SK-N-MC (cell line): Measurements from ENCODE around the gene SMCO3.

Experiments used
- DNase-seq: peaks from one replicate; pipeline ENCODE4 v3.0.0-alpha.2; 2011; ENCODE audit warnings: low read depth, low spot score
- H3K27ac ChIP-seq: fragments of 200-600 bp; sonication (generic); 2 replicates; pipeline ENCODE4 v1.5.1; 2016; ENCODE audit warnings: mixed run types
- H3K36me3 ChIP-seq: fragments of 200-600 bp; sonication (generic); 2 replicates; pipeline ENCODE4 v1.6.1; 2017; ENCODE audit warnings: antibody characterized with exemption, low read length, mixed read lengths; ENCODE audit not compliant: insufficient read depth
- H3K4me3 ChIP-seq: fragments of 200-600 bp; sonication (generic); 2 replicates; pipeline ENCODE4 v1.5.1; 2016
- H3K9ac ChIP-seq: fragments of 200-600 bp; sonication (generic); 2 replicates; pipeline ENCODE4 v1.8.0; 2017; ENCODE audit warnings: mixed run types, mixed read lengths; ENCODE audit not compliant: insufficient read length
- H3K9me3 ChIP-seq: fragments of 200-600 bp; sonication (generic); 2 replicates; pipeline ENCODE4 v1.6.1; 2017; ENCODE audit warnings: low read depth, mild to moderate bottlenecking, antibody characterized with exemption, low read length, moderate library complexity, mixed read lengths
- EZH2 ChIP-seq: fragments of 200-600 bp; sonication (generic); IDR thresholded peaks from one replicate; pipeline ENCODE4 v1.6.1; 2017; ENCODE audit warnings: antibody characterized with exemption
- FOXP2 ChIP-seq: optimal IDR thresholded peaks from 2 replicates; pipeline ENCODE3; 2011; ENCODE audit warnings: mild to moderate bottlenecking, moderate library complexity; ENCODE audit not compliant: insufficient read depth; ENCODE audit errors: extremely low read length, control extremely low read depth
- POLR2AphosphoS5 ChIP-seq: IDR thresholded peaks from 2 replicates; pipeline ENCODE4 v1.6.1; 2012; ENCODE audit warnings: mild to moderate bottlenecking, low read depth, low read length, borderline replicate concordance

The SMCO3 gene

DNA sequence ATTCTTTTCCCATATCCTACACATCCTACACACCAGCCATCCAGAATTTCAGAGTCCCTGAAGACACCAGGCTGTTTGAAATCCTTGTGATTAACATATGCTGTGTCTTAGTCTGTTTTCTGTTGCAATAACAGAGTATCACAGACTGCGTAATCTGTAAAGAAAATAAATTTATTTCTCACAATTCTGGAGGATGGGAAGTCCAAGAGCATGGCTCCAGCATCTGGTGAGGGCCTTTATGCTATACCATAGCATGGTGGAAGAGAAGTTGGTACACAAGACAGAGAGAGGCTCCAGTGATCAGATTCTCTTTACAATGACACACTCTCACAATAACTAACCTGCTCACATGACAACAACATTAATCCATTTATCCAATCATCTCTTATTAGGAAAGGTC, 25.3 kb upstream of the SMCO3 start:
- no peak overlapping the region for H3K27ac ChIP-seq
- H3K9ac ChIP-seq = no peak overlapping the region
- no peak overlapping the region for H3K4me3 ChIP-seq
- no peaks in the 10 kb centered on the region for H3K36me3 ChIP-seq
- no peak for DNase-seq
- no peak for TF ChIP-seq FOXP2
- no peak for TF ChIP-seq POLR2AphosphoS5
- no peak for TF ChIP-seq EZH2
- no peaks in the 10 kb centered on the region for H3K9me3 ChIP-seq

DNA sequence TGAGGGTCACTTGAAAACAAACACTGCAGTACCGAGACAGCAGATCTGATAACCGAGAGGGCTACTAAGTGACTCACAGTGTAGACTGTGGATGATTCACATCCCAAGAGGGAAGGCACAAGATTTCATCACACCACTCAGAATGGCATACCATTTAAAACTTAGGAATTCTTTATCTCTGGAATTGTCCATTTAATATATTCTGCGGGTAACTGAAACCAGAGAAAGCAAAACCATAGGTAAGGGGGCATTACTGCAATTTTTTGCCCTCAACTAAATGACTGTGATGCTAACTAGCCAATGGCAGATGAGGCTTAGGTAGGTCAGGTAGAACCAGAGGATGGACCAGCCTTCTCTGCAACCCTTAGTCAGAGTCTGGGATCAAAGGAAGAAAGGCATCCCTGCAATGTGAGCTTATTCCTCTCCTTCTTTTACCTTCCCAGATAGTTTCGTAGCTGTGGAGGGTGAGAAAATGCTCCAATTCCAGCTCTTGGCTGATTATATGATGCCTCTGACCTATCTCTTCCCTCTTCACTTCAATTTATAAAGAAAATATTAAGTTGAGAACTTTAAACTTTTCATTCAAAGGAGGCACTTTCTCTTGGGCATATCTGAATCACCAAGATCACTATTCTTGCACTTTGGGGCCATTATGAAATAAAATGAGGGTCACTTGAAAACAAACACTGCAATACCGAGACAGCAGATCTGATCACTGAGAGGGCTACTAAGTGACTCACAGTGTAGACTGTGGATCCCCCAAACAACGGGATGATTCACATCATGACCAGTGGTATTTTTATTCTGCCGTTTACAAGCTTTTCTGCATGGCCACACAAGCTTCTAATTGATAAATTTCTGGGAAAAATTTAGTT, 22.6 kb upstream of the SMCO3 start:
- DNase-seq = no peak
- no peak overlapping the region for H3K4me3 ChIP-seq
- no peak overlapping the region for H3K27ac ChIP-seq
- no peaks in the 10 kb centered on the region for H3K36me3 ChIP-seq
- H3K9me3 ChIP-seq = no peaks in the 10 kb centered on the region
- TF ChIP-seq EZH2 (no peak), POLR2AphosphoS5 (no peak), FOXP2 (no peak)
- no peak overlapping the region for H3K9ac ChIP-seq

GRCh38 chr12:14834509-14834908, 20.5 kb upstream of the SMCO3 start:
- H3K9me3 ChIP-seq = no peaks in the 10 kb centered on the region

DNA sequence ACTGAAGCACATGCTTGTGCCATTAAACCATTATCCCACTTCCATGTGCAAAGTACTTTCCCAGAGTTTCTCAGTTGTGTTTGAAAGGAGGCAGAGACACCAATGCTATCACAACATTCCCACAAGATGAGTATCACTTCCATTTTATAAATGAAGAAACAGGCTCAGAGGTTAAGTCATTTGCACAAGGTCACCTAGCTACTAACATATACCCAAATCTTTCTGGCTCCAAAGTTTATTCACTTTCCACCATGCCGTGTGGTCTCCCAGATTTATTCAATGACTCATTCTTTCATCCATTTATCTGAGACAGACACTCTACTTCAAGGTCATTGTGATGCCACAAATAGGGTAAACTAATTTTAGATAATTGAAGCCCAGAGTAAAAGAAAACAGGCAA, 20.0 kb upstream of the SMCO3 start:
- DNase-seq = no peak
- H3K4me3 ChIP-seq = no peak overlapping the region

More at GRCh38 chr12:14834509-14834908, 20.5 kb upstream of the SMCO3 start:
- H3K27ac ChIP-seq = no peak overlapping the region
- no peak for DNase-seq
- TF ChIP-seq FOXP2 (no peak), EZH2 (no peak), POLR2AphosphoS5 (no peak)
- no peak overlapping the region for H3K4me3 ChIP-seq
- H3K9ac ChIP-seq = no peak overlapping the region
- H3K36me3 ChIP-seq = no peaks in the 10 kb centered on the region

DNA sequence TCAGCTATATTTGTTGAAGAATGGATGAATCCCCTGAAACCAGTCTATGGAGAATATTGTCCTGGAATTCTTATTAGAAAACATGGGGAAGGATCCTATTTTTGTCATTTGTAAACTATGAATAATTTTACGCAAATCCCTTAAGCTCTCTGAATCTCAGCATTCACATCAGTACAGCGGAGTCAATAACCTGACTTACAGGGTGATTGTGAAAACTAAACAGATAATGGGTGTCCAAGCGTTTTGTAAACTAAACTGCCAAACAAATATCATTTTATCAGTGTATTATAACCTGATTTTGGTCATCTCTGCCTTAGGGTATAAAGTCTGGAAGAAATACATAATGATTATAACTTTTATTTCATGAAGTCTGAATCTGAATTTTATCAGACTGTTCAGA, 19.4 kb upstream of the SMCO3 start:
- Histone ChIP-seq H3K9me3 (no peaks in the 10 kb centered on the region), H3K4me3 (no peak overlapping the region), H3K27ac (no peak overlapping the region), H3K36me3 (no peaks in the 10 kb centered on the region), H3K9ac (no peak overlapping the region)
- TF ChIP-seq POLR2AphosphoS5 (no peak), EZH2 (no peak), FOXP2 (no peak)
- no peak for DNase-seq

More for the DNA sequence above, 20.0 kb upstream of the SMCO3 start:
- H3K9me3 ChIP-seq = no peaks in the 10 kb centered on the region
- H3K36me3 ChIP-seq = no peaks in the 10 kb centered on the region
- no peak for TF ChIP-seq FOXP2
- no peak for TF ChIP-seq EZH2
- H3K9ac ChIP-seq = no peak overlapping the region
- H3K27ac ChIP-seq = no peak overlapping the region

- no peak for DNase-seq
- no peak overlapping the region for H3K27ac ChIP-seq
- no peak overlapping the region for H3K4me3 ChIP-seq
- no peaks in the 10 kb centered on the region for H3K36me3 ChIP-seq
- H3K9ac ChIP-seq = no peak overlapping the region
- TF ChIP-seq FOXP2 (no peak), POLR2AphosphoS5 (no peak), EZH2 (no peak)
- H3K9me3 ChIP-seq = no peaks in the 10 kb centered on the region
Measured at GRCh38 chr12:14828892-14829291, 14.9 kb upstream of the SMCO3 start.

- no peak for DNase-seq
- Histone ChIP-seq H3K9ac (no peak overlapping the region), H3K36me3 (no peaks in the 10 kb centered on the region), H3K4me3 (no peak overlapping the region), H3K27ac (no peak overlapping the region), H3K9me3 (no peaks in the 10 kb centered on the region)
- TF ChIP-seq POLR2AphosphoS5 (no peak), EZH2 (no peak)
Measured at GRCh38 chr12:14827043-14827442, 13.1 kb upstream of the SMCO3 start.

DNA sequence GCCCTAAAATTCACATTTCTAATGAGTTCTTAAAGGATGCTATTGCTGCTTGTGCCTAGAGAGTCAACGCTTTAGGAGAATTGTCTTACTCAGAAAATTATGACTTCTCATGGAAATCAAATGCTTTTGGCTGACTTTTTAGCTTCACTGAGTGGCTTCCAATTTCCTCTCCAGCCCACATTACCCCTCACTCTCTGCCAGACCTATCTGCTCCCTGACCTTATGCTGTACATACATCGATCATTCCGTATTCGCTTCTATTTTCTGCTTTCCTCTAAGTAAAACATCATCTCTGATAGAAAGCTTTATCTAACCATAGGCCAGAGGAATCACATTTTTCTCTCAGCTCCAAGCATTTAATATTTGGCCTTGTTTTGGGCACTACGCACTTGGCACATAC, 12.5 kb upstream of the SMCO3 start:
- TF ChIP-seq FOXP2 = no peak
- TF ChIP-seq POLR2AphosphoS5 = no peak
- no peak for TF ChIP-seq EZH2
- Histone ChIP-seq H3K4me3 (no peak overlapping the region), H3K9ac (no peak overlapping the region), H3K36me3 (no peaks in the 10 kb centered on the region), H3K9me3 (no peaks in the 10 kb centered on the region), H3K27ac (no peak overlapping the region)
- no peak for DNase-seq

DNA sequence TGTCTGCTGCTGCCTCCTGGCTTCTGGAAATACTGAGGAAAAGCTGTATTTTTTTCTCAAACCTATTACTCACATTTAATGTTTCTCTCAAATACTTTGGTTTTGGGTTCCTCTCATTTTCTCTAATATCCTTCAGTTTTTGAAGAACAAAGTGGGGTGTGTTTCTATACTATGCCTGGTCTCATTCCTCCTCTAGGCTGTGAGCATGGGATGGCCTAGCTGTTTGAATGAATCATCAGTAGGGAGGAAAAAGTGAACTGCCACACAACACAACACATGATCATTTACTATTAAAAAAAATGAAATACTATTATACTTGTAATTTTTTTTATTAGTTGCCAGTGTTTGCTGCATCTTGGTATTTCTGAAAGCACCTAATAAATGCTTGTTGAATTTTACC, 11.3 kb upstream of the SMCO3 start:
- Histone ChIP-seq H3K27ac (no peak overlapping the region), H3K36me3 (no peaks in the 10 kb centered on the region), H3K9me3 (no peaks in the 10 kb centered on the region), H3K4me3 (no peak overlapping the region), H3K9ac (no peak overlapping the region)
- no peak for TF ChIP-seq FOXP2
- no peak for TF ChIP-seq EZH2
- TF ChIP-seq POLR2AphosphoS5 = no peak
- no peak for DNase-seq
